SK-N-SH treated with all-trans-retinoic acid at 6 μM for 48 hours (cell line): ENCODE measurements around the gene PCDHGB6.
A peak's percentile ranks its signal among the peaks of the same experiment; 100 is the strongest.
"Not testable (repeated sequence)": the region's sequence is repeated elsewhere in the genome, so short reads cannot be mapped to it uniquely, and the experiment has no call there.

ENCODE experiments used
- ATAC-seq: fragments of 200-7000 bp; cut with Tn5 transposase; 3 replicates; pipeline ENCODE4 v1.9.1; 2020; ENCODE audit warnings: mild to moderate bottlenecking, moderate library complexity
- BACH2 ChIP-seq: fragments of 250-450 bp; sonication (Bioruptor Pico); IDR thresholded peaks from 2 replicates; pipeline ENCODE4 v1.9.0; 2021; ENCODE audit warnings: mild to moderate bottlenecking, borderline replicate concordance
- CREB5 ChIP-seq: fragments of 250-450 bp; sonication (Bioruptor Pico); IDR thresholded peaks from 2 replicates; pipeline ENCODE4 v1.5.1; 2020; ENCODE audit warnings: low read depth, mild to moderate bottlenecking, moderate library complexity
- CSDC2 ChIP-seq: fragments of 250-450 bp; sonication (Bioruptor Pico); IDR thresholded peaks from 2 replicates; pipeline ENCODE4 v1.5.0; 2020; ENCODE audit warnings: mild to moderate bottlenecking, moderate library complexity
- GLIS3 ChIP-seq: fragments of 250-450 bp; sonication (Bioruptor Pico); IDR thresholded peaks from 2 replicates; pipeline ENCODE4 v1.5.0; 2020; ENCODE audit warnings: mild to moderate bottlenecking, moderate library complexity
- OSR1 ChIP-seq: fragments of 250-450 bp; sonication (Bioruptor Pico); IDR thresholded peaks from 2 replicates; pipeline ENCODE4 v1.8.0; 2022; ENCODE audit warnings: moderate library complexity, mild to moderate bottlenecking, inconsistent platforms
- PATZ1 ChIP-seq: fragments of 250-450 bp; sonication (Bioruptor Pico); IDR thresholded peaks from 2 replicates; pipeline ENCODE4 v1.8.0; 2020; ENCODE audit warnings: mild to moderate bottlenecking, moderate library complexity, borderline replicate concordance
- POU6F1 ChIP-seq: fragments of 250-450 bp; sonication (Bioruptor Pico); IDR thresholded peaks from 2 replicates; pipeline ENCODE4 v1.8.0; 2021; ENCODE audit warnings: low read depth, mild to moderate bottlenecking, moderate library complexity, borderline replicate concordance
- PPARA ChIP-seq: fragments of 250-450 bp; sonication (Bioruptor Pico); IDR thresholded peaks from 2 replicates; pipeline ENCODE4 v1.5.0; 2020; ENCODE audit warnings: mild to moderate bottlenecking, borderline replicate concordance
- RARB ChIP-seq: fragments of 250-450 bp; sonication (Bioruptor Pico); IDR thresholded peaks from 2 replicates; pipeline ENCODE4 v1.8.0; 2021; ENCODE audit warnings: mild to moderate bottlenecking, moderate library complexity
- SNAI2 ChIP-seq: fragments of 250-450 bp; sonication (Bioruptor Pico); IDR thresholded peaks from 2 replicates; pipeline ENCODE4 v1.5.0; 2020; ENCODE audit warnings: mild to moderate bottlenecking, moderate library complexity
- TCF4 ChIP-seq: fragments of 250-450 bp; sonication (Bioruptor Pico); IDR thresholded peaks from 2 replicates; pipeline ENCODE4 v1.8.0; 2021; ENCODE audit warnings: mild to moderate bottlenecking, moderate library complexity, borderline replicate concordance
- TOX ChIP-seq: fragments of 250-450 bp; sonication (Bioruptor Pico); IDR thresholded peaks from 2 replicates; pipeline ENCODE4 v1.8.0; 2021; ENCODE audit warnings: mild to moderate bottlenecking, moderate library complexity, borderline replicate concordance
- TSHZ2 ChIP-seq: fragments of 250-450 bp; sonication (Bioruptor Pico); IDR thresholded peaks from 2 replicates; pipeline ENCODE4 v1.5.0; 2020; ENCODE audit warnings: mild to moderate bottlenecking, moderate library complexity
- ZC3H10 ChIP-seq: fragments of 250-450 bp; sonication (Bioruptor Pico); IDR thresholded peaks from 2 replicates; pipeline ENCODE4 v1.5.1; 2021; ENCODE audit warnings: mild to moderate bottlenecking, moderate library complexity
- ZFP3 ChIP-seq: fragments of 250-450 bp; sonication (Bioruptor Pico); IDR thresholded peaks from 2 replicates; pipeline ENCODE4 v1.5.0; 2020; ENCODE audit warnings: mild to moderate bottlenecking, moderate library complexity
- ZNF8 ChIP-seq: fragments of 450-650 bp; formaldehyde crosslinking; IDR thresholded peaks from 2 replicates; pipeline ENCODE4 v1.5.0; 2020; ENCODE audit warnings: mild to moderate bottlenecking, moderate library complexity

PCDHGB6 gene

GRCh38 chr5:141412854-141413539 is 5.2 kb downstream of the PCDHGB6 start, which contains the start of gene PCDHGA10 (continued):
- TF ChIP-seq CREB5 (CRISPR knock-in tag) (no peak), ZNF8 (no peak), SNAI2 (CRISPR knock-in tag) (no peak), TCF4 (CRISPR knock-in tag) (no peak)

- TF ChIP-seq SNAI2 (CRISPR knock-in tag) (no peak), BACH2 (CRISPR knock-in tag) (no peak), POU6F1 (CRISPR knock-in tag) (no peak), CSDC2 (CRISPR knock-in tag) (no peak), ZC3H10 (CRISPR knock-in tag) (no peak), TCF4 (CRISPR knock-in tag) (no peak), GLIS3 (CRISPR knock-in tag) (no peak), PATZ1 (CRISPR knock-in tag) (no peak), PPARA (no peak), TOX (CRISPR knock-in tag) (no peak), ZFP3 (CRISPR knock-in tag) (no peak), OSR1 (CRISPR knock-in tag) (no peak), TSHZ2 (CRISPR knock-in tag) (no peak), RARB (CRISPR knock-in tag) (no peak)
- no peak for ATAC-seq
These were observed 5.8 kb downstream of the PCDHGB6 start for GRCh38 chr5:141413540-141414069.

- not testable (repeated sequence) for ATAC-seq
These were observed 6.9 kb downstream of the PCDHGB6 start for GRCh38 chr5:141414548-141415274.

- ATAC-seq: not testable (repeated sequence)
These were observed 7.4 kb downstream of the PCDHGB6 start for GRCh38 chr5:141415275-141415618.

GRCh38 chr5:141417494-141418172 is 9.8 kb downstream of the PCDHGB6 start, which contains the start of gene PCDHGB7:
Gene PCDHGB7 (plus strand): TSS chr5:141417677. CDS start chr5:141417860, 183 bp downstream.
- ATAC-seq: peak; percentile 98
